Measurements from ENCODE around the gene CRYM. TPM values are rescaled to one million over a fixed set of nuclear protein-coding genes. Genes with fewer than 3 reads are reported as not detected.
"Not testable (repeated sequence)": the region's sequence is repeated elsewhere in the genome, so short reads cannot be mapped to it uniquely, and the experiment has no call there.

Gene CRYM
- total RNA-seq, 1 donor from 2014 or later, result 2.2 TPM

DNA sequence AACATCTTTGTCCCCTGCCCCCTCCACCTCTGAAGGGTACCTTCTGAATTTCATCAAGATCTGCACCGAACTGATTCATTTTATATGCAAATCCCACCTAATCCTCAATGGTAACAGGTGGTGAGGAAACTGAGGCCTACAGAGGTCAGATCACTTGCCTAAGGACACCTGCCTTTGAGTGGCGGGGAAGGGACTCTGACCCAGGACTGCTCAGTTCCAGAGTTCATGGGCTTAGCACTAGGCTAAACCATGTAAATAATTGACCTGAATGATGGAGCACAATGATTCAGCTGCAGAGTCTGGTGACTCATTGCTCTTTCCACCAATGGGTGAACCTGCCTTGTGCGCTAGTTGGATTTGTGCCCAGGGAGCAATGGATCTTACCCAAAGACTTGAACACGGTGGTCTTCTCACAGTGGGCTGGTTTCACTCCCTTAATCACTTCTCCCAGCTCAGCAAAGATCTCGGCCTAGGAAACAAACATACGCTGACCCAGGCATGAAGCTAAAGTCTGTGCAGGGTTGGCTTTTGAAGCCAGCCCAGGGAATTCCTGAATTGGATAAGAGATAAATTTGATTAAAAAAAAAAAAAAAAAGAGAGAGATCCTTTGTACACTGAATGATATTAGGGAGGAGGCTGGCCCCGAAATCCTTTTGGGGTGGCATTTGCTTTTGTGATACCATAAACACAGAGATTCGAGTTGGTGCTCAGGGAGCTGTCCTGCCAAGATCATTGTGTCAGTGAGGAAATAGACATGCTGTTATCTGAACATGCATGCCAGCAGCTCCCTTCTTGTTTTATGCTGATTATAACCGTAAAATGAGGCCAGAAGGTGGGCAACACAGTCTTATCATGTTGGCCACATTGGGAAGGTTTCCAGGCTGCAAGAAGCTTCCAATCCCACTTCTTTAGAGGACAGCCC lies 17.0 kb downstream of the CRYM start:
- Mint-ChIP-seq H3K27me3 (ENCODE audit: low read depth) (no peaks in the 10 kb centered on the region), H3K36me3 (ENCODE audit: low read depth) (no peaks in the 10 kb centered on the region), H3K9me3 (no peaks in the 10 kb centered on the region), H3K4me1 (peaks cover 29% of the 10 kb centered on the region), H3K27ac (ENCODE audit: unreplicated experiment) (no peak overlapping the region), H3K4me3 (no peak overlapping the region)
- DNase-seq (ENCODE audit: low read depth, low spot score), result no peak
- no peak for TF ChIP-seq CTCF (conservative IDR thresholded peaks at IDR 0.05)

DNA sequence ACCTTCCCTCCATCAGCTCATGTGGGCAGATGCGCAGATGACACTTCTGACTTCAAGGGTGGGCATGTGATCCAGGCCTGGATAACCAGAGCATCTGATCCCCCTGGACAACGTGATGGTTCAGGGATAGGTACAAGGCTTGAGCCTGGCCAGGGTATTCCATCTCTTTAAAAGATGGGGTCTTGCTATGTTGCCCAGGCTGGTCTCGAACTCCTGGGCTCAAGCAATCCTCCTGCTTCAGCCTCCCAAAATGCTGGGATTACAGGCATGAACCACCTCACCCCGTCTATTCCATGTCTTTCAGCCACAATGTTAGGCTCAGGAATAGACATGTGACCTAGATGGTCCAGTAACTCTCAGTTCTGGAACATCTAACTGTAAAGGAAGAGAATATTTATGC lies 20.8 kb downstream of the CRYM start:
- H3K4me3 Mint-ChIP-seq, result no peak overlapping the region
- peaks cover 7% of the 10 kb centered on the region for H3K4me1 Mint-ChIP-seq
- H3K27me3 Mint-ChIP-seq (ENCODE audit: low read depth), result peaks cover 11% of the 10 kb centered on the region
- no peak overlapping the region for H3K27ac Mint-ChIP-seq (ENCODE audit: unreplicated experiment)
- no peaks in the 10 kb centered on the region for H3K9me3 Mint-ChIP-seq
- no peaks in the 10 kb centered on the region for H3K36me3 Mint-ChIP-seq (ENCODE audit: low read depth)
- TF ChIP-seq CTCF (conservative IDR thresholded peaks at IDR 0.05), result no peak
- DNase-seq (ENCODE audit: low read depth, low spot score), result no peak

DNA sequence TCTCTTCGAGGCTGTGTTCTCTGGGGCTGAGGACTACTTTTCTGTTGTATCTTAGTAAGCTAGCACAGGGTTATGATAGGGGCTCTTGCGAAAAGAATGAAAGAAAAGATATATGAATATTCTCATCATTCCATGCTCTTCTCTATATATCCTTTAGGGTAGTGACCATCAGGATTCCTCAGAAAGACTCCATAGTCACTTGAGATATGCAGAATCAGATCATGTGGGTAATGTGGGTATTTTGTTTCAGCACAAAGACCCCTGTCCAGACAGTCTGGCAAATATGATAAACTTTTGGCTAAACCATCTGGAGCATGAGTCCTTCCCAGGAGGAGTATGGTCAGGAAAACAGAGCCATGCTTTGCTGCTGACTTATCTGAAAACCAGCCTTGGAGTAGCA lies 21.5 kb downstream of the CRYM start:
- TF ChIP-seq CTCF (conservative IDR thresholded peaks at IDR 0.05), result no peak
- Mint-ChIP-seq H3K27me3 (ENCODE audit: low read depth) (peaks cover 11% of the 10 kb centered on the region), H3K36me3 (ENCODE audit: low read depth) (no peaks in the 10 kb centered on the region), H3K4me1 (peaks cover 7% of the 10 kb centered on the region), H3K9me3 (no peaks in the 10 kb centered on the region), H3K4me3 (no peak overlapping the region), H3K27ac (ENCODE audit: unreplicated experiment) (no peak overlapping the region)
- DNase-seq (ENCODE audit: low read depth, low spot score), result no peak

DNA sequence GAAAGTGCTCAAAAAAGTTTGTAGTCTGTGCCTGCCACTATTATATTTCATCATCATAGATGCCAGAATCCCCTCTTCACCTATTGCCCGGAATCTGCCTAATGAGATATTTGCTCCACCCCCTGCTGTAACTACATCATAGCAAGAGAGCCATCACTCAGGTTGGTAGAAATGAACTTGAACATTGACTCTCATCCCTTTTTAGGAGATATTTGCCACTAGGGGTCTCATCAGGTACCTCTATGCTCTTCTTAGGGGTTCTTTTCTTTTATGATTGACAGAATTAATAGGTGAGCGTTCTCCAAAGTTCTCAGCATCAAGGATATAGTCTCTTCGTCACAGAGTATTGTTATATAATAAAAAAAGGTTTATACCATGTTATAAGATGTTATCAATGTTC lies 24.6 kb downstream of the CRYM start:
- DNase-seq (ENCODE audit: low read depth, low spot score), result no peak
- no peaks in the 10 kb centered on the region for H3K9me3 Mint-ChIP-seq
- no peak overlapping the region for H3K27ac Mint-ChIP-seq (ENCODE audit: unreplicated experiment)
- peaks cover 23% of the 10 kb centered on the region for H3K27me3 Mint-ChIP-seq (ENCODE audit: low read depth)
- H3K36me3 Mint-ChIP-seq (ENCODE audit: low read depth), result no peaks in the 10 kb centered on the region
- H3K4me3 Mint-ChIP-seq, result no peak overlapping the region
- H3K4me1 Mint-ChIP-seq, result no peaks in the 10 kb centered on the region
- TF ChIP-seq CTCF (conservative IDR thresholded peaks at IDR 0.05), result no peak

- Mint-ChIP-seq H3K36me3 (ENCODE audit: low read depth) (no peaks in the 10 kb centered on the region), H3K4me1 (no peaks in the 10 kb centered on the region), H3K27me3 (ENCODE audit: low read depth) (peaks cover 22% of the 10 kb centered on the region), H3K4me3 (no peak overlapping the region), H3K27ac (ENCODE audit: unreplicated experiment) (no peak overlapping the region), H3K9me3 (no peaks in the 10 kb centered on the region)
- no peak for TF ChIP-seq CTCF (conservative IDR thresholded peaks at IDR 0.05)
- no peak for DNase-seq (ENCODE audit: low read depth, low spot score)
Observed at GRCh38 chr16:21250072-21250923, 27.8 kb downstream of the CRYM start.

DNA sequence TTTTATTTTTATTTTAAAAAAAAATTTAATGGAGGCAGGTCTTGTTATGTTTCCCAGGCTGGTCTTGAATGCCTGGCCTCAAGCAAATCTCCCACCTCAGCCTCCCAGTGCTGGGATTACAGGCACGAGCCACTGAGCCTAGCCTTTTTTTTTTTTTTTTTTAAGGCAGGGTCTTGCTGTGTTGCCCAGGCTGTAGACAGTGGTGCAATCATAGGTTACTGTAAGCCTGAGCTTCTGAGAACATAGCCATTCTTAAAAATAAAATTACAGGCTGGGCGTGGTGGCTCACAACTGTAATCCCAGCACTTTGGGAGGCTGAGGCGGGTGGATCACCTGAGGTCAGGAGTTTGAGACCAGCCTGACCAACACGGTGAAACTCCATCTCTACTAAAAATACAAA lies 29.9 kb downstream of the CRYM start:
- H3K27ac Mint-ChIP-seq (ENCODE audit: unreplicated experiment); H3K9me3 Mint-ChIP-seq; H3K36me3 Mint-ChIP-seq (ENCODE audit: low read depth); H3K4me3 Mint-ChIP-seq; DNase-seq (ENCODE audit: low read depth, low spot score); H3K4me1 Mint-ChIP-seq: not testable (repeated sequence)
- H3K27me3 Mint-ChIP-seq (ENCODE audit: low read depth), result peaks cover 12% of the 10 kb centered on the region
